IMR-90 (cell line): ENCODE measurements around the gene AAGAB. TPM values are rescaled to one million over a fixed set of nuclear protein-coding genes. Genes with fewer than 3 reads are reported as not detected.

Experiments
- ATAC-seq: fragments of 200-7000 bp; cut with Tn5 transposase; 2 replicates; pipeline ENCODE4 v1.9.1; 2020; ENCODE audit warnings: low read depth, mild to moderate bottlenecking, moderate library complexity
- BruUV-seq: library from RNA; stranded (reverse); fragments of 400-500 nt; replicated peaks from 2 replicates; lab custom pipeline; 2021; lab: Mats Ljungman, UMichigan
- CTCF ChIA-PET: fragments of 300-600 bp; formaldehyde crosslinking; extraction: SDS; loops from one replicate; lab custom pipeline; 2021; ENCODE audit warnings: antibody characterized with exemption; lab: Yijun Ruan, JAX
- POLR2A ChIA-PET: fragments of 300-600 bp; sonication (Branson Sonifier 250); formaldehyde crosslinking; loops from one replicate; lab custom pipeline; 2022; ENCODE audit warnings: antibody characterized with exemption; ENCODE audit not compliant: unreplicated experiment; lab: Charles Lee
- DNase-seq: peaks from one replicate; pipeline ENCODE4 v3.0.0; 2013
- H2AFZ ChIP-seq: replicated peaks from 2 replicates; pipeline ENCODE3; 2013; ENCODE audit warnings: low read length, mild to moderate bottlenecking; ENCODE audit not compliant: poor library complexity
- H2AK5ac ChIP-seq: 2 replicates; pipeline ENCODE4 v1.6.1; 2013; ENCODE audit warnings: low read depth, low read length, inconsistent platforms
- H2AK9ac ChIP-seq: replicated peaks from 2 replicates; pipeline ENCODE3; 2013; ENCODE audit warnings: mild to moderate bottlenecking, low read depth, low read length, moderate library complexity; ENCODE audit not compliant: poor library complexity
- H2BK120ac ChIP-seq: 2 replicates; pipeline ENCODE4 v1.6.1; 2013; ENCODE audit warnings: low read depth, low read length, inconsistent platforms
- H2BK15ac ChIP-seq: 3 replicates; pipeline ENCODE4 v1.6.1; 2013; ENCODE audit warnings: low read depth, low read length, inconsistent platforms
- H2BK20ac ChIP-seq: 2 replicates; pipeline ENCODE4 v1.6.1; 2013; ENCODE audit warnings: low read depth, mild to moderate bottlenecking, inconsistent platforms, low read length, moderate library complexity
- H2BK5ac ChIP-seq: 2 replicates; pipeline ENCODE4 v1.6.1; 2013; ENCODE audit warnings: mild to moderate bottlenecking, low read depth, low read length, inconsistent platforms; ENCODE audit not compliant: poor library complexity, severe bottlenecking
- H3K14ac ChIP-seq: replicated peaks from 2 replicates; pipeline ENCODE4 v1.6.1; 2013; ENCODE audit warnings: low read depth, low read length, inconsistent platforms
- H3K18ac ChIP-seq: 2 replicates; pipeline ENCODE4 v1.6.1; 2013; ENCODE audit warnings: low read depth, low read length, control low read depth
- H3K23ac ChIP-seq: 2 replicates; pipeline ENCODE4 v1.6.1; 2013; ENCODE audit warnings: low read depth, low read length, inconsistent platforms
- H3K27ac ChIP-seq: 2 replicates; pipeline ENCODE4 v1.5.1; 2013; ENCODE audit warnings: mild to moderate bottlenecking, control low read depth, low read length; ENCODE audit not compliant: insufficient read depth
- H3K27me3 ChIP-seq: 2 replicates; pipeline ENCODE4 v1.6.1; 2013; ENCODE audit warnings: low read length; ENCODE audit not compliant: control insufficient read depth, insufficient read depth
- H3K36me3 ChIP-seq: 2 replicates; pipeline ENCODE4 v1.6.1; 2013; ENCODE audit warnings: low read length, mixed read lengths; ENCODE audit not compliant: control insufficient read depth, insufficient read depth
- H3K4ac ChIP-seq: 2 replicates; pipeline ENCODE4 v1.6.1; 2013; ENCODE audit warnings: low read depth, low read length, inconsistent platforms
- H3K4me1 ChIP-seq: 2 replicates; pipeline ENCODE4 v1.6.1; 2013; ENCODE audit warnings: low read length, mixed read lengths; ENCODE audit not compliant: control insufficient read depth, insufficient read depth
- H3K4me2 ChIP-seq: 2 replicates; pipeline ENCODE4 v1.6.1; 2013; ENCODE audit warnings: low read depth, mild to moderate bottlenecking, control low read depth, low read length, moderate library complexity
- H3K4me3 ChIP-seq: 2 replicates; pipeline ENCODE4 v1.5.1; 2013; ENCODE audit warnings: low read depth, mild to moderate bottlenecking, control low read depth, low read length, moderate library complexity; ENCODE audit not compliant: insufficient read depth
- H3K56ac ChIP-seq: 2 replicates; pipeline ENCODE4 v1.6.1; 2013; ENCODE audit warnings: low read length, inconsistent platforms; ENCODE audit not compliant: insufficient read depth; ENCODE audit errors: extremely low read depth
- H3K79me1 ChIP-seq, 2 experiments: 2 replicates each; pipeline ENCODE4 v1.6.1; 2013; ENCODE audit warnings: low read length in 2 of 2, inconsistent platforms in 1 of 2, low read depth in 1 of 2
- H3K9ac ChIP-seq: 2 replicates; pipeline ENCODE4 v1.6.1; 2013; ENCODE audit warnings: low read depth, low read length, control low read depth
- H3K9me1 ChIP-seq: 2 replicates; pipeline ENCODE4 v1.6.1; 2013; ENCODE audit warnings: low read length, inconsistent platforms; ENCODE audit not compliant: insufficient read depth
- H3K9me3 ChIP-seq: 2 replicates; pipeline ENCODE4 v1.6.1; 2013; ENCODE audit warnings: low read length; ENCODE audit not compliant: control insufficient read depth, insufficient read depth
- H4K20me1 ChIP-seq: 2 replicates; pipeline ENCODE4 v1.6.1; 2013; ENCODE audit warnings: low read length, inconsistent platforms; ENCODE audit not compliant: insufficient read depth
- H4K5ac ChIP-seq: 2 replicates; pipeline ENCODE4 v1.6.1; 2013; ENCODE audit warnings: mild to moderate bottlenecking, low read depth, low read length, control low read depth
- H4K8ac ChIP-seq, 2 experiments: 2 replicates each; pipeline ENCODE4 v1.6.1; 2013; ENCODE audit warnings: low read depth in 2 of 2, low read length in 2 of 2, control low read depth in 1 of 2, inconsistent platforms in 1 of 2
- H4K91ac ChIP-seq: 2 replicates; pipeline ENCODE4 v1.6.1; 2013; ENCODE audit warnings: low read depth, low read length, inconsistent platforms; ENCODE audit not compliant: insufficient read depth
- CEBPB ChIP-seq: IDR thresholded peaks from 2 replicates; pipeline ENCODE4 v1.6.1; 2012; ENCODE audit warnings: low read depth, low read length, improper control_type of control experiment
- POLR2A ChIP-seq: IDR thresholded peaks from 2 replicates; pipeline ENCODE4 v1.6.1; 2012; ENCODE audit warnings: mild to moderate bottlenecking, low read depth, low read length
- WGBS, 2 experiments: methylation state at CpG; one replicate each; pipeline versions ENCODE4 v1.1.5 to v1.1.7; 2013; ENCODE audit warnings: missing lambda C conversion rate in 2 of 2; ENCODE audit not compliant: insufficient read length in 1 of 2; ENCODE audit errors: extremely low coverage in 2 of 2; 5-methylcytosine and 5-hydroxymethylcytosine counted together
- dilution Hi-C: fragments of 300-500 bp; cut with HindIII; formaldehyde crosslinking; loops from one replicate; pipeline ENCODE4 v1.14.3; 2018; ENCODE audit warnings: low sequenced_read_pairs; ENCODE audit not compliant: unreplicated experiment
- in situ Hi-C: fragments of 300-500 bp; cut with MboI; formaldehyde crosslinking; loops from 3 replicates; pipeline ENCODE4 v1.14.3; 2019; ENCODE audit warnings: low sequenced_read_pairs, inconsistent platforms, mixed read lengths
- intact Hi-C: fragments of 100-400 bp; cut with micrococcal nuclease; formaldehyde crosslinking; loops from 2 replicates; pipeline ENCODE4 v1.10.0; 2022
- polyA plus RNA-seq, 3 experiments: library from polyadenylated mRNA; depleted of rRNA; stranded (reverse); fragments of >200 nt; gene quantifications; 2 replicates each; pipeline ENCODE4 v1.2.3, GENCODE V29; 2012; ENCODE audit warnings: low replicate concordance in 1 of 3
- total RNA-seq: library from RNA; depleted of rRNA; stranded (reverse); fragments of >200 nt; gene quantifications from 2 replicates; pipeline ENCODE4 v1.2.3, GENCODE V29; 2012

AAGAB gene
- total and polyA plus RNA-seq, 2 of the 4 experiments (the other 2 are of a cell fraction), result 26.1 to 69.7 TPM

GRCh38 chr15:67193223-67193990 is 61.1 kb downstream of the AAGAB start:
- Histone ChIP-seq H3K9me3 (no peaks in the 10 kb centered on the region), H2BK120ac (peak overlapping the region; percentile 42), H3K79me1 (peaks cover 10 to 70% of the 10 kb centered on the region in 2 experiments), H3K14ac (peak overlapping the region; percentile 34), H3K4me2 (no peak overlapping the region), H2BK20ac (peak overlapping the region; percentile 53; the same call in 1 of the 2 replicates), H3K56ac (0 out of 2 replicates have a peak overlapping the region, but pooled peaks have one; percentile 24), H3K4me1 (peaks cover 37% of the 10 kb centered on the region), H2BK5ac (peak overlapping the region; percentile 42), H2AK5ac (peak overlapping the region; percentile 68; the same call in 1 of the 2 replicates), H3K9ac (no peak overlapping the region), H3K18ac (peak overlapping the region; percentile 32; the same call in 1 of the 2 replicates), H2AFZ (no peak overlapping the region), H4K91ac (peak overlapping the region; percentile 34; the same call in 1 of the 2 replicates), H3K9me1 (peaks cover 55% of the 10 kb centered on the region), H3K4me3 (no peak overlapping the region), H4K5ac (peak overlapping the region; percentile 19), H4K20me1 (peaks cover 15% of the 10 kb centered on the region; the same call in 1 of the 2 replicates), H2AK9ac (no peak overlapping the region), H3K27me3 (no peaks in the 10 kb centered on the region), H2BK15ac (peak overlapping the region; percentile 23; the same call in 1 of the 3 replicates), H3K27ac (peak overlapping the region; percentile 70), H3K36me3 (peaks cover 59% of the 10 kb centered on the region), H3K4ac (peak overlapping the region; percentile 71), H3K23ac (peak overlapping the region; percentile 22; the same call in 1 of the 2 replicates), H4K8ac (peak overlapping the region; percentile 5 to 56; a peak in 1 of 4 replicates)
- POLR2A ChIA-PET, result no interaction called here
- dilution Hi-C loops, result no loop called here
- ATAC-seq (no peak), DNase-seq (peak; percentile 54)
- CTCF ChIA-PET, result no interaction called here
- intact Hi-C loops, result no loop called here
- BruUV-seq, result no TSS peak
- TF ChIP-seq POLR2A (0 out of 2 replicates have a peak, but pooled peaks have one; percentile 12), CEBPB (no peak)
- in situ Hi-C loops, result loop anchor here (10.0 kb wide), 1 partner anchor 249 kb away; no protein-coding TSS in a partner anchor
- WGBS, 2 experiments, result 77% methylated on average over 5 of the region's 12 CpGs; no CpG with 5 or more reads in 1 of the 2 experiments
